Activated gamma-delta T cell (primary cell): Measurements from ENCODE around the gene AP1B1.
"Not testable (repeated sequence)": the region's sequence is repeated elsewhere in the genome, so short reads cannot be mapped to it uniquely, and the experiment has no call there.

Source experiments
- DNase-seq: peaks from one replicate; lab custom pipeline; 2025; lab: John Stamatoyannopoulos, UW

Gene AP1B1

DNA sequence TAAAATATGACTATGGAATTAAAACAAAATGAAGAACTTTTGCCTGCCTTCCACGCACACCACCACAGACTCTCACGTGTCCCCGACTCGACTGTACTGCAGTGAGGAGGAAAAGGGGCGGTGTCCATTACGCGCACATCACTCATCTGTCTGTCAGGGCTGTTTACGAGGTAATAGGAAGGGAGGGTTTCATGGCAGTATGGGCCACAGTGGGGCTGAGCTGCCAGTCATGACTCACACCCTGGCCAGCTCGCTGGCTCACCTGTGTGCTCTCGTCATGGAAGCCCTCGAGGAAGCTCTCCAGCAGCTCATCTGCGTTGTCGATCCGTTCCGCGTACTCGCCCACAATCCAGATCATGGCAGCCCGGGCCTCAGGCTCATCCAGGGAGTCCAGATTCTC is 39.4 kb downstream of the AP1B1 start:
- DNase-seq, result no peak

DNA sequence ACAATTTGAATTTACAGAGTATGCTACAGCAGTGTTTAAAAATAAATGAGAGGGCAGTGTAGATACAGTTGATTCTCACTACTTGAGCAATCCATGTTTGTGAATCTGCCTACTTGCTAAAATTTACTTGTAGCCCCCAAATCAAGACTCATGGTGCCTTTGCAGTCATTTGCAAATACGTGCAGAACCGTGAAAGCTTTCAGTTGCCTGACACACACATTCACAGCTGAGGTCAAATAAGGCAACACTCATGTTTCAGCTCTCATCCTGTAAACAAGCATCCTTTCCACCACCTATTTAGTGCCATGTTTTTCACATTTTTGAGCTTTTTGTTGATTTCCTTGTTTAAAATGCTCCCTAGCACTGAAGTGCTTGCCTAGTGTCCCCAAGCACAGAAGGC is 40.3 kb downstream of the AP1B1 start:
- no peak for DNase-seq

DNA sequence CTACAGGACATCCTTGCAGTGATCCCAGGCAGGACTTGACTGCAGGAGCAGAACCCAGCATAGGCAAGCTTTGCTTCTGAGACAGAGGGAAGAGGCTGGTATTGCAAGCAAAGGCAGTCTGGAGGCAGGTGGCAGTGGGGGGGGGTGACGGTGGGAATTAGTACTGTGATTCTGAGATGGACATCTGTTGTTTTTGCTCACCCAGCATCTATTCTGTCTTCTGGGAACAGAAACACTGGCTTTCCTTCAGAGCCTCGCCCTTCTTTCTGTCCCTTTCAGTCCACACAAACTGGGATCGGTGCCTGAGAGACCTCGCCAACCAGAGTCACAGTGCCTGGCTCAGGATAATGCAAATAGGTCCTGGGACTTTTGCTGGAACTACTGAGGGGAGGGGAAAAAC is 41.7 kb downstream of the AP1B1 start:
- DNase-seq, result no peak

DNA sequence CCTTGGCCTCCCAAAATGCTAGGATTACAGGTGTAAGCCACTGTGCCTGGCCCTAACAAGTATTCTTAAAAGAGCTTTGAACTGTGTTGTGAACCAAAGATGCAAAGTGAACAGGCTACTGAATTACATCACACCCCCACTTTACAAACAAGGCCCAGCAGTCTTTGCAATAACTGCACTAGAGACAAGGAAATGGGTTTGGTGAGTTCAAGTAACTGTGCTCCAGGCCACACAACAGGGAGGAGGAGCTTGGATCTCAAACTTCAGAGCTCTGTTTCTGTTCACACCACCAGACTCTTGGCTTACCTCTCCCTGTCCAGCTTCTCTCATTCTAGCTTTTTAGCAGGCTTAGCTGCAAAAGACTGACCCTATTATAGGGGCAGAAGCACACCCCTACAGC is 42.4 kb downstream of the AP1B1 start:
- DNase-seq, result no peak

DNA sequence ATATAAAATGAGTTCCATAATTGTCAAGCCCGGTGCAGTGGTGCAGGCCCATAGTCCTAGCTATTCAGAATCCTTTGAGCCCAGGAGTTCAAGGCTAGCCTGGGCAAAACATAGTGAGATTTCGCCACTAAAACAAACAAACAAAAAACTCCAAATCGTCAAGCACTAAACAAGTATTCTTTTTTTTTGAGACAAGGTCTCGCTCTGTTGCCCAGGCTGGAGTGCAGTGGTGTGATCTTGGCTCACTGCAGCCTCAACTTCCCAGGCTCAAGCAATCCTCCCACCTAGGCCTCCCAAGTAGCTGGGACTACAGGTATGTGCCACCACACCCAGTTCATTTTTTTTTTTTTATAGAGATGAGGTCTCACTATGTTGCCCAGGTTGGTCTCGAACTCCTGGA is 43.5 kb downstream of the AP1B1 start:
- not testable (repeated sequence) for DNase-seq

DNA sequence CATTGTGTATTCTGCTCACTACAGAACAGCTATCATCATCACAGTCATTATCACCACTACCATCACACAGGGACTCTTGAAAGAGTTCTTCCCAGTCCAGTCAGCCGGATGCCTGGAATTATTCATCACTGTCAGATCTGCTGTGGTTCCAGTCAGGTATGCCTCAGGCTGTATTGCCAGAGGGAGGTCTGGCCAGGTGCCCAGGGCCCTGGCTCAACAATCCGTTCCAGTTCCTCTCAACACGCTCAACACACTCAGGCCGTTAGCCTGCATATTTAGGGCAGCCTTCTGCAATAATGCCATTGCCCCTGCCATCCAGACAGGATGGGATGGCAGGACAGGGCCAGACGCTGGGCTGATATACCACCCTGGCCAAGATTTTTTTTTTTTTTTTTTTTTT is 44.2 kb downstream of the AP1B1 start:
- DNase-seq, result no peak

DNA sequence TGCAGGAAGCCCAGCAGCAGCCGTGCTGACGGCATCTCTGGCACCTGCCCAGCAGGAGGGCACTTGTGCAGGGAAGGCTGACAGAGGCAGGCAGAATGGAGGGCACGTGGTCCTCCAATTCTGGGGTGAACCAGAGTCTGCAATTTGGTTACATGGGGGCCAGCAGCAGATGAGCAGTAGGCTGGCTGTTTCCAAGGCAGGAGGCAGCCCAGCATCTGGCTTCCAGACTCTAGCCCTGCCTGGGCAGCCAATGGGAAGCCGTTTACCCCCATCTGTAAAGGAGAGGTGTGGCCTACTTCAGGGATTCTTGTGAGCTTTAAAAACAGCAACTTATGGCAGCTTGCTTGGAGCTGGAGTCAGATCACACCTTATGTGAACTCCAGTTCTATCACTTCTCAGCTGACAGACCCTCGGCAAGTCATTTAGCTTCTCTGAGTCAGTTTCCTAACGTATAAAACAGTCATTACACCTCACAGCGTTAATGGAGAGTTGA is 45.0 kb downstream of the AP1B1 start:
- no peak for DNase-seq

DNA sequence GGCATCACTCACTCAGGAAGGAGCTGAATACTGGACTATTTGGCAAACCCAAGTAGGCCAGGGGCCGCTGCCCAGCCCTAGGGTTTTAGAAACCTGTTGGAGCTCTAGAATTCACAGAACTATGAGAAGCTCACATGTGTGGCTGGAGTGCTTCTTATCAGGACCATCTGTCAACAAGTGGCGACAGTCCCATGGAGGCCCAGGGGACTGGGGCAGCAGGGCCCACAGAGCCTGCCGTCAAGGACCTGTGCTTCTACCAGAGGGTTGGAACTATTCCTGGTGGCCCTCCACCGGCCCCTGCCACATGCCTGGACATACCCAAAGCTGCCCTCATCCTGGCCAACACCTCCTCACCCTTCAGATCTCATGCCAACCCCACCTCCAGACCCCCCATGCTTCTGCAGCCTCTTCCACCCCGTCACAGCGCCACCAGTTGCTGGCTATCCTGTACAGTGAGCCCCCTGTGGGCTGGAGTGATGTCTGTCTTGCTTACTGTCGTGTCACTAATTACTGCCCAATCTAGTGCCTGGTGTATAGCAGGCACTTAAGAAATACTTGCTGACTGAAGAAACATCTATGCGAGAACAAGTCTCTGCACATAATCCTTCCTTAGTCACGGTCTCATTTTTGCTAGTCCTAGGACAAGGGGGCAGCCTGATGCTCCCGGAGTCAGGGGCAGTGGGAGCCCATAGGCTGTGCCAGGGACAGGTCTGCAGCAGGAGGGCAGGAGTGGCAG is 45.6 kb downstream of the AP1B1 start:
- DNase-seq, result no peak

DNA sequence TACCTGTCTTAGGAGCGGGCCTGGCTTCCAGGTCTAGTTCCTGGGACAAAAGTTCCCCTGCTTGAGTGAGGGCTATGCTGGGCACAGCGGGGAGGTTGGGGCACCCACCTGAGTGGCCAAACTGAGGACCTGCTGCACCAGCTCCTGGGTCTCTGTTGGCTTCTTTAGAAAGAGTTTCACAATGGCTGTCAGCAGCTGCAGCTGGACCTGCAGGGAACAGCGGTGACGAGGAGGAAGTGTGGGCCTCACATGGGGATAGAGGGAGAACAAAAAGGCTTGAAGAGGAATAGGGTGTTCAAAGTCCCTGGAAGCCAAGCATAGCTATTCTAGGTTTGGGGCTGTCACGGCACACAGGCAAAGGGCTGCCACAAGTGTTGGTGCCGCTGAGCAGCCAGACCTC is 46.2 kb downstream of the AP1B1 start:
- DNase-seq, result no peak

DNA sequence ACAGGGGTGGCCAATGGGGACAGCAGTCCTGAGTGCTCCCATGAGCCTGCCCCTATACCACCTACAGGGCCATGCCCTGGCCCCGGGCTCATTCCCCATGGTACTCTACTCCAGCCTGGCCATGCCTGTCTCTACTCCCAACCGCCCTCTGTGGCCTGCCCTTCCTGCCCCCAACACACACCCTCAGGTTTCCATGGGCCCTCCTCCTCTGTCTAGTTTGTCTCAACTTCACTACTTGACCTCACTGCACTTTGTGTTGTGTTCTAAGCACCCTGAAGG is 46.6 kb downstream of the AP1B1 start:
- no peak for DNase-seq

DNA sequence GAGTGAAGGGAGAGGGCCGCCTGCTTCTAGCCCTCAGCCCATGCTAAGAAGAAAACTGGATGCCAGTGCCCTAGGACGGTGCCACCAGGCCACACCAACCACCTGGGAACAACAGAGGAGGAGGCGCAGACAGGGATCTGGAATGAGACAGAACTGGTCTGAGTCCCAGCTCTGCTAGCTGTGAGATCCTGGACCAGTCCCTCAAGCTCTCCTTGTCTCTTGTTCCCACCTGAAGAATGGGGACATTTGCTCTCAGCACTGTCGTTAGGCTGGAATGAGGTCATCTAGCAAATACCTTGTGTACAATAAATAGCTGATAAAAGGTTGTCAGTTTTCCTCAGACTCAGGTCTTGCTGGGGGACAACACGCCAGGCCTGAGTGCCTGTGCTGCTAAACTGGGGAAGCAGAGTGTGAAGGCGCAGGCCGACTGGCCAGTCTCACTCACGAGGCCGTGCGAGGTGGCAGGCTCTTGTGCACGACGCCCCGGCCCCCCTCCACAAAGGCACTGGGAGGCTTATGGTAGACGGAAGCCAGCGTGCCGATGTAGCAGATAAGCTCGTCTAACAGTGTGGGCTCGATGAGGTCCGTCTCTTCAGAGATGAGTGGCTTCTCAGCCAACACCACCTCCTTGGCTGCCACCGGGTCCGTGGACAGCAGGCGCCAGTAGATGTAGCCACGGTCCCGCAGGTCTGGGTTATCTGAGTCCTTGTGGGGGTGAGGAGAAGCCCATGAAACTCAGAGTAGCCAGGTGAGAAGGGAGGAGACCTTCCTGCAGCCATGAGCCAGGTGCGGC is 47.1 kb downstream of the AP1B1 start:
- DNase-seq, result no peak

DNA sequence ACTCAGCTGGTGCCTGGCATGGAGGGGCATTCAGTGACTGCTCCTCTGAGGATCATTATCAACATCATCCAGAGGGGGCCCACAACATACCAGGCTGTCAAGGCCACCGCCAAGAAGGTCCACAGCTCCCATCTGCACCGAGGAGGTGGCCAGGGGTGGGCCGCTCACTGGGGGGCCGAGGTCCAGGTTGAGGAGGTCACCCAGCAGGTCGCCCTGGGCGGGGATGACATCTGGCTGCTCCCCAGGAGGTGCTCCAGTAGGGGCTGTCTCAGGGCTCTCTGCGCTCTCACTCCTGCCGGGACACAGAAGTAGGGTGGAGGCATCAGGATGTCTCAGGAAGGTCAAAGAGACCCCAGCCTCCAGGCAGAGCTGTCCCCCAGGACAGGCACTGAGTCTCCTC is 47.8 kb downstream of the AP1B1 start:
- no peak for DNase-seq

DNA sequence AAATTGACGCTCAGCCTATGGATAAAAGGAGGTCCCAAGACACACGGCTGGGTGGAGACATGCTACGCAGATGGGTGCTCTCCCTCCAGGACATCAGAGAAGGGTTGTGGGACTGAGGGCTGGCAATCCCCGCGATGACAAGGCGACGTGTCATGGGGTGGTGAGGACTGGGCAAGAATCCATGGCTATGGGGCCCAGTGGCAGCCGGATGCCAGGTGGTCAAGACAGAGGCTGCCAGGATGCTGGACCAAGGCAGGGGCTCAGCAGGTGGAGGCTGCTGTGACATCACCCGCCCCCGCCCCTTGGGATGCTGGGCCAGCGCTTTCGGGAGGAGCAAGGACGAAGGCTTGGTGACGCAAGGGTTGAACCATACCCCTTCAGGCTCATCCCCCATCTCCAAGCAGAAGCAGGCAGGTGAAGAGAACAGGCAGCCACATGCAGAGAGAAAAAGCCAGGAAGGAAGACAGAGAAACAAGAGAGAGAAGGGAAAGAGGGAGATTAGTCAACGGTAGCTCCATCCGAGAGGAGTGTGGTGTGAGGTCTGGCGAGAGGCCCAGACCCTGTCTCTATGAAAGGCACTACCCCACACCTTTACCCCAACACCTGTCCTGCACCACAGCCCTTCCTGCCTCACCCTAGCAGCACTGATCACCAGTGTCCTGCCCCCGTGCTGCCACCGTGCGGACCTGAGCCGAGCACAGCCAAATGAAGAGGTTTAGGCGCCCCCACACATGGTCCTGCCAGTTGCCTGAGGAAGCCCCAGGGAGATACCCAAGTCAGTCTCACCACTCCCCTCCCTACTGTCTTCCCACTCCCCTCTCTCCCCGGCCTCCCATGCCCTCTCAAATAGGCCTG is 48.8 kb downstream of the AP1B1 start:
- no peak for DNase-seq

DNA sequence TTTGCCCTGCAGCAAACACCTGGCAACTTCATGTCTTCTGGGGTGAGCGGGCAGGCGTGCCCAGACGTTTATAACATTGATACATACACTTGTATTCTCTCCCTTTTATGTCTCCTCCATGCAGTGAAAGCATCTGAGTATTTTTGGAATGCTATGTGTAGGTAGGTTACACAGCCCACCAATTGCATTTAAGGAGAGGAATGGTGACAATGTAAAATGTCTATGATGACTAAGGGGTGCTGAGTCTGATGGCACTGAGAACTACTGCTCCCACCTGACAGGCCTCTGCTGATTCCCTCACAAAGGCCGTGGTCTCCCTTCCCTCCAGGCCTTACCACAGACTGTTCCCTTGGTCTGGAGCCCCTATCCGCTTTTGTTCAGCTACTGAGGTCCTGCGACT is 50.0 kb downstream of the AP1B1 start:
- no peak for DNase-seq

DNA sequence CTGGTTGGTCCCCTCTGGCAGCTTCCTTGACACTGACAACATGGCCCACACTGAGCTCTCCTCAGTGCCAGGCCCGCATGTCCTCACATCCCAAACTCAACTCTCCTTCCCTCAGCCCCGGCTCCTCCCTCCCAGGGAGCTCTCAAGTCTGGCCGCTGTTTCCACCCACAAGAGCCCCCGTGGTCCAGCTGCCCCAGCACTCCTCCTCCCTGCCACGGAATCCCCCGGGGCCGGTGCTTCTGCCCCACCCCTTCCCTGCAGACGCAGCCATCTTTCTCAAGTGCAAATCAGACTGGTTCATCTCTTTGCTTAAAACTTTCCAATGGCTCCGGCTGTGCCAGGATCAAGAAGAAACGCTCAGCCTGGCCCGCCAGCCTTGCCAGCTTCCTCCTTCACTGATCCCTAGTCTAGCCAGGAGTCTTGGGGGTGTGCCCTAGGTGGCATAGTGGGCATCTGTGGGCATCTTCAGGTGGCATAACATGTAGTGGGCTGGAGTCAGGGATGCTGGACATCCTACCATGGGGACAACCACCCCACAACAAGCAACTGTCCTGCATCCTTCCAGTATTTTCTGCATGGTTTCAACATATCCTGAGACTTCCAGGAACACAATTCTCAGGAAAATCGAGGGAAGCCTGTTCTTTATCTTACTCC is 50.6 kb downstream of the AP1B1 start:
- no peak for DNase-seq

DNA sequence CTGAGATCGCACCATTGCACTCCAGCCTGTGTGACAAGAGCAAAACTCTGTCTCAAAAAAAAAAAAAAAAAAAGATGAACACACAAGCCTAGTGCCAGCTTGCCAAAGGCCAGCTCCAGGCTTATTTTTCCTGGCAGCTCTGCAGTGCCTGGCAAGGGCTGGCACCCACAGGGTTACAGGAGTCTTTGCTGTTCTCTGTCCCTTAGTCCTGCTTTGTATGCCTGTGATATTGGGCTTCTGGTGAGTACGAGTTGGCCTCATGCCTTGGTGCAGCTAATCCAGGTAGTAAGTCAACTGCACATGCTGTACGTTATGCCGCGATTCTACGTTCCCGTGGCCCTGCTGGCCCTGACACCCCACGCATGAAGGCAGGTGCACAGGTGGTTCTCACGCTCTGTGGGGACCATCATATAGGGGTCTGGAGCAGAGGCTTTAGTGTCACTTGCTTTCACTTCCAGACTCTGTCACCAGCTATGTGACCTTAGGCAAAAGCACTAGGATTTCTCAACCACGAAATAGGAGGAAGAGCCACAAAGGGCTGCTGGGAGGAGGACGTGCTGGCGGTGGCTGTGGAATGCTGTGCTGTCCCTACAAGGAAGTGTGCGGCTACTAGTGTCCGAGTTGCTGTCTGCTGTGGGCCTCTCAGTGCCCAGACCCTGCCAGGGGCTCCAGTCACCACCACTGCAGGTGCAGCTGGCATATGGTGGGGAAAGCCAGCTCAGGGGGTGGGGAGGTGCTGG is 51.4 kb downstream of the AP1B1 start:
- no peak for DNase-seq

DNA sequence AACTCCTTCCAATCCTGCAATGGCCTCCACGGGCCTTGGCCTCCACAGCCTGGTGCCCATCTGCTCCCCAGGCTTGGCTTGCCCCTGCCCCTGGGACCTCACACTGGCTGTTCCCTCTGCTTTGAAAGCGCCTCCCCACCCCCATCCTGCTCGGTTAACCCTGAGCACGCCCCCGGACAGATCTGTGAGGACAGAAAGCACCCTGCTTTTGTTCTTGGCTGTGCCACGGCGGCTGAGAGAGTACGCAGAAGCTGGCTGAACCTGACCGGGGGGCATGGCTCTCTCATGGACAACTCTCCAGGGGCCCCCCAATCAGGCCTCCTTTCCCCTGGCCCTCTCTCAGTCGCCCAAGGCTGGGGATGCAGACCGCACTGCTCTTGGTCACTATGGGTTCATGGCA is 52.7 kb downstream of the AP1B1 start:
- DNase-seq, result no peak

DNA sequence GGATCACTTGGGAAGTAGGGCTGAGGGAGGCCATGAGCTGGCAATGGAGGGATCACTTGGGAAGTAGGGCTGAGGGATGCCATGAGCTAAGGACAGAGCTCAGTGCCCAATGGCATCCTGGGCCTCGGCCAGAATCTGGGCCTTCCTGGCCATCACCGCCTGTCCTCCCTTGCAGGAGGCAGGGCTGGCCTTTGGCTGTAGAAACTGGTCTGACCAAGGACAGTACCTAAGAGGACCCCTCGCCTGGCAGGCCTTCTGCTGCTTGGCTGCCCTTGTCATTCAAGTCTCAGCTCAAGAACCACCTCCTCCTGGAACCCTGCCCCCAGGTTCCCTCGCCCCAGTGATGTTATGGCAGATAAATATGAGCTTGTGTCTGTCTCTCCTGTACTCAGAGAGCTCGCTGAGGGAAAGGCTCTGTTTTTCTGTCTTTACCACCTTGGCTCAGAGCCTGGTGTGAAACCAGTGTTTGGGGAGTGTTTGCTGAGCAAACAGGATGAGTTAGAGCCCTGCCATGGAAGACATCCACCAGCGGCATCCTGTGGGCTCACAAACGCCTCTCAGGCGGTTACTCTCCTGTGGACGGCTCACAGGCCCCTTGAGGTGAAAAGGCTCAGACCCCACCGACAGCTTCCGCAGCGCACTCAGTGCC is 53.5 kb downstream of the AP1B1 start:
- no peak for DNase-seq

DNA sequence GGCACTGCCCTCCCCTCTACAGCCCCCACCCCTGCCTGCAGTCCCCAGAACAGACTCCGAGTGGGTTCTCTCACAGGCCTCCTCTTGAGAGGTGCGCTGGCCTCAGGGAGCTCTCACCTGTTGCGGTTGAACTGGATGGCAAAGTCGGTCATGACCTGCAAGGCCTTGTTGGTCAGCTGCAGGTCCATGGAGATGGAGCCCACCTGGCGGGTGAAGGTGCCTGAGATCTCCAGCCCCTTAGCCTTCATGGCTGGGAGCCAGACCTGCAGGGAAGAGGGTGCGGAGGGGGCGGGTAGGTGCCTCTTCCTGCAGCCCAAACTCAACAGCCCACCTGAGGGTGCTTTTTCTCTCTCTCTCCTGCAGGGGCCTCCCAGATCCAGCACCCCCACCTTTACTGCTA is 54.2 kb downstream of the AP1B1 start:
- no peak for DNase-seq

DNA sequence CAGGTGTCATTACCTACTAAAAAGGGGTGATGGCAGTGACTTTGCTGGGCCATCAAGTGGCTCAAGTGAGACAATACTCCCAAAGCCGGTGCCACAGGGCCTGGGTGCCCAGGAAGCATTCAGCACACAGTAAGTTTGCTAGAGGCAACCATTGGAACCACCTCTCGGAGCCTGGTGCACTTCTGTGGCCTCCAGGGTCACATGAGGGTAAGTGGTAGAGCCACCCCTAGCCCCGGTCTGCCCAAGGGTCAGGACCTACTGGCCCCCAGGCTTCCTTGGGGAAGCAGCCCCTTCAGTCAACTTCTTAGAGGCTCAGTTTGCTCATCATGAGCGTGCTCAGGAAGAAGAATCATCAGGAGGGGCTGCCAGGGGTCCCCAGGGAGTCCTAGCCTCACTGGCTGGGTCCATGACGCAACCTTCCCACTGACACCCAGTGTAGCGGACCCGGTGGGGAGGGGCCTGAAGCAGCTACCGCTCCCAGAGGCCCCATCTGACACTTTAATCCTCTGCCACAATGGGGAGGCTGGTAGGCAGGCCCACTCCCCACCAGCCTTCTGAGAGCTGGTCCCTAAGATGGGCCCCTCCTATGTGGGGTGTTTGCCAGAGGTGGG is 55.4 kb downstream of the AP1B1 start:
- no peak for DNase-seq
